NT2/D1 (cell line): Measurements from ENCODE around the gene AARS2.

ENCODE experiments used
- DNase-seq: peaks from one replicate; pipeline ENCODE4 v3.0.0-alpha.2; 2011; ENCODE audit warnings: low read depth, low spot score
- H3K27me3 ChIP-seq: 2 replicates; pipeline ENCODE4 v1.6.0; 2011; ENCODE audit warnings: mild to moderate bottlenecking; ENCODE audit not compliant: insufficient read length, insufficient read depth
- H3K36me3 ChIP-seq: 2 replicates; pipeline ENCODE4 v1.6.1; 2011; ENCODE audit warnings: mild to moderate bottlenecking, low read length, mixed read lengths; ENCODE audit not compliant: insufficient read depth, insufficient read length
- H3K4me1 ChIP-seq: 2 replicates; pipeline ENCODE4 v1.5.1; 2011; ENCODE audit not compliant: insufficient read depth, insufficient read length
- H3K4me3 ChIP-seq: 2 replicates; pipeline ENCODE4 v1.5.1; 2011; ENCODE audit warnings: low read depth; ENCODE audit not compliant: insufficient read length
- H3K9ac ChIP-seq: 2 replicates; pipeline ENCODE4 v1.6.0; 2011; ENCODE audit warnings: low read depth; ENCODE audit not compliant: insufficient read length
- H3K9me3 ChIP-seq: 2 replicates; pipeline ENCODE4 v1.5.1; 2011; ENCODE audit warnings: mild to moderate bottlenecking, low read length; ENCODE audit not compliant: insufficient read depth
- SUZ12 ChIP-seq: IDR thresholded peaks from 2 replicates; pipeline ENCODE4 v1.6.1; 2011; ENCODE audit not compliant: insufficient read length, insufficient read depth; ENCODE audit errors: extremely low read depth
- YY1 ChIP-seq: IDR thresholded peaks from 2 replicates; pipeline ENCODE4 v1.6.1; 2011; ENCODE audit not compliant: insufficient read length, insufficient read depth
- ZNF274 ChIP-seq: IDR thresholded peaks from 2 replicates; pipeline ENCODE4 v1.6.1; 2011; ENCODE audit warnings: mild to moderate bottlenecking, low read depth, low read length

The AARS2 gene

GRCh38 chr6:44298864-44299263, 14.3 kb downstream of the AARS2 start:
- Histone ChIP-seq H3K4me1 (no peaks in the 10 kb centered on the region), H3K4me3 (no peak overlapping the region), H3K9ac (no peak overlapping the region), H3K9me3 (no peaks in the 10 kb centered on the region), H3K27me3 (peaks cover 9% of the 10 kb centered on the region), H3K36me3 (peaks cover 44% of the 10 kb centered on the region)
- TF ChIP-seq YY1 (no peak), SUZ12 (no peak), ZNF274 (no peak)
- DNase-seq, result no peak

- H3K4me1 ChIP-seq, result no peaks in the 10 kb centered on the region
- peak overlapping the region; percentile 58 for H3K4me3 ChIP-seq
- peaks cover 9% of the 10 kb centered on the region for H3K27me3 ChIP-seq
- TF ChIP-seq SUZ12, result no peak
- TF ChIP-seq YY1, result no peak
- no peak for TF ChIP-seq ZNF274
- peak overlapping the region; percentile 79 for H3K9ac ChIP-seq
- peaks cover 38% of the 10 kb centered on the region for H3K36me3 ChIP-seq
- H3K9me3 ChIP-seq, result no peaks in the 10 kb centered on the region
- DNase-seq, result no peak
Measured at GRCh38 chr6:44298055-44298803, 14.9 kb downstream of the AARS2 start.

- peak overlapping the region; percentile 58 for H3K4me3 ChIP-seq
- H3K36me3 ChIP-seq, result peaks cover 29% of the 10 kb centered on the region
- TF ChIP-seq SUZ12 (no peak), YY1 (no peak), ZNF274 (no peak)
- peaks cover 9% of the 10 kb centered on the region for H3K27me3 ChIP-seq
- no peaks in the 10 kb centered on the region for H3K4me1 ChIP-seq
- H3K9me3 ChIP-seq, result no peaks in the 10 kb centered on the region
- H3K9ac ChIP-seq, result peak overlapping the region; percentile 79
- DNase-seq, result no peak
Measured at GRCh38 chr6:44297063-44298038, 15.8 kb downstream of the AARS2 start.

GRCh38 chr6:44294832-44295791, 18.0 kb downstream of the AARS2 start:
- H3K4me3 ChIP-seq, result no peak overlapping the region
- H3K9me3 ChIP-seq, result no peaks in the 10 kb centered on the region
- TF ChIP-seq SUZ12 (no peak), ZNF274 (no peak), YY1 (no peak)
- H3K27me3 ChIP-seq, result peaks cover 9% of the 10 kb centered on the region
- H3K36me3 ChIP-seq, result peaks cover 7% of the 10 kb centered on the region
- no peak overlapping the region for H3K9ac ChIP-seq
- no peak for DNase-seq
- H3K4me1 ChIP-seq, result no peaks in the 10 kb centered on the region

GRCh38 chr6:44292661-44293365, 20.3 kb downstream of the AARS2 start:
- H3K4me1 ChIP-seq, result no peaks in the 10 kb centered on the region
- no peak for TF ChIP-seq SUZ12
- TF ChIP-seq YY1, result no peak
- TF ChIP-seq ZNF274, result no peak
- no peak for DNase-seq
- peaks cover 9% of the 10 kb centered on the region for H3K27me3 ChIP-seq
- H3K9me3 ChIP-seq, result no peaks in the 10 kb centered on the region
- H3K9ac ChIP-seq, result no peak overlapping the region
- no peaks in the 10 kb centered on the region for H3K36me3 ChIP-seq
- no peak overlapping the region for H3K4me3 ChIP-seq

- Histone ChIP-seq H3K9ac (no peak overlapping the region), H3K9me3 (no peaks in the 10 kb centered on the region), H3K27me3 (peaks cover 9% of the 10 kb centered on the region)
Measured at GRCh38 chr6:44291841-44292240, 21.3 kb downstream of the AARS2 start.

More at GRCh38 chr6:44291841-44292240, 21.3 kb downstream of the AARS2 start:
- no peak for DNase-seq
- no peaks in the 10 kb centered on the region for H3K36me3 ChIP-seq
- no peak overlapping the region for H3K4me3 ChIP-seq
- no peak for TF ChIP-seq SUZ12
- TF ChIP-seq ZNF274, result no peak
- no peak for TF ChIP-seq YY1
- no peaks in the 10 kb centered on the region for H3K4me1 ChIP-seq
